Tibial artery (tissue), 4 donors: ENCODE data around the gene HLX.

ENCODE experiments used
- DNase-seq, 2 donors: peaks; one replicate each; pipeline ENCODE4 v3.0.0-alpha.2; 2019
- H3K27ac ChIP-seq, 2 donors: fragments of 200-600 bp; sonication (generic) in 1 of 2; 1 replicate in 1 of 2; 2 replicates in 1 of 2; pipeline ENCODE4 v1.5.1; 2018 to 2019; ENCODE audit warnings: mild to moderate bottlenecking in 1 of 2
- H3K27me3 ChIP-seq, 2 donors: fragments of 200-600 bp; sonication (generic) in 1 of 2; one replicate each; pipeline versions ENCODE4 v1.5.1 to v1.6.0; 2016 to 2019
- H3K36me3 ChIP-seq, 3 donors: fragments of 200-600 bp; sonication (generic) in 2 of 3; one replicate each; pipeline ENCODE4 v1.5.1; 2016 to 2019; ENCODE audit warnings: mild to moderate bottlenecking in 2 of 3
- H3K4me1 ChIP-seq, 4 donors: fragments of 200-600 bp; sonication (generic) in 2 of 4; 1 replicate in 3 of 4; 2 replicates in 1 of 4; pipeline ENCODE4 v1.5.1; 2016 to 2019
- H3K4me3 ChIP-seq, 2 donors: fragments of 200-600 bp; sonication (generic) in 1 of 2; 1 replicate in 1 of 2; 2 replicates in 1 of 2; pipeline ENCODE4 v1.5.1; 2018 to 2019; ENCODE audit warnings: mild to moderate bottlenecking in 2 of 2
- H3K9me3 ChIP-seq, 3 donors: fragments of 200-600 bp; sonication (generic) in 1 of 3; one replicate each; pipeline ENCODE4 v1.5.1; 2016 to 2019
- CTCF ChIP-seq, 2 experiments: fragments of 200-600 bp in 1 of 2; fragments of 450-650 bp in 1 of 2; IDR thresholded peaks; one replicate each; pipeline ENCODE4 v1.5.1; 2017 to 2019; ENCODE audit warnings: antibody characterized with exemption in 2 of 2, mild to moderate bottlenecking in 1 of 2, moderate library complexity in 1 of 2
- intact Hi-C: fragments of 100-400 bp; cut with DNase I; formaldehyde crosslinking; loops from one replicate; pipeline ENCODE4 v1.15.0; 2023; ENCODE audit warnings: low total_unique reads

HLX gene

GRCh38 chr1:220879076-220879508 lies at the start of gene HLX:
Gene HLX (plus strand): TSS chr1:220879443. CDS start chr1:220879858, 415 bp downstream.
- peak; percentile 94 to 95 for DNase-seq
- Histone ChIP-seq H3K9me3 (no peaks in the 10 kb centered on the region), H3K4me1 (peaks cover 0 to 32% (median 20%) of the 10 kb centered on the region in 4 donors), H3K27ac (peak within 1 kb of the TSS; percentile 95 to 96), H3K27me3 (no peaks in the 10 kb centered on the region), H3K4me3 (peak within 1 kb of the TSS; percentile 68 to 88), H3K36me3 (peaks cover 16 to 21% (median 20%) of the 10 kb centered on the region in 3 donors)
- TF ChIP-seq CTCF (IDR thresholded peaks at IDR 0.05) = peak in 1 of 2 experiments; percentile 11
- intact Hi-C loops = no loop called here

GRCh38 chr1:220833436-220833835 lies 45.8 kb upstream of the HLX start:
- Histone ChIP-seq H3K36me3 (no peaks in the 10 kb centered on the region), H3K9me3 (no peaks in the 10 kb centered on the region), H3K27ac (no peak overlapping the region), H3K27me3 (no peaks in the 10 kb centered on the region), H3K4me3 (no peak overlapping the region), H3K4me1 (peaks cover 0 to 24% (median 9%) of the 10 kb centered on the region in 4 donors)
- TF ChIP-seq CTCF (IDR thresholded peaks at IDR 0.05) = no peak
- intact Hi-C loops = no loop called here
- DNase-seq = no peak

- no peak for TF ChIP-seq CTCF (IDR thresholded peaks at IDR 0.05)
- Histone ChIP-seq H3K36me3 (no peaks in the 10 kb centered on the region), H3K4me3 (no peak overlapping the region), H3K27ac (no peak overlapping the region), H3K4me1 (peaks cover 0 to 15% (median 4%) of the 10 kb centered on the region in 4 donors), H3K27me3 (no peaks in the 10 kb centered on the region), H3K9me3 (no peaks in the 10 kb centered on the region)
- no peak for DNase-seq
- intact Hi-C loops = no loop called here
Measured at GRCh38 chr1:220834155-220834870, 44.9 kb upstream of the HLX start.

GRCh38 chr1:220838578-220838977 lies 40.7 kb upstream of the HLX start:
- intact Hi-C loops = no loop called here
- no peak for DNase-seq

GRCh38 chr1:220839474-220839873 lies 39.8 kb upstream of the HLX start:
- intact Hi-C loops = no loop called here

More at GRCh38 chr1:220838578-220838977, 40.7 kb upstream of the HLX start:
- Histone ChIP-seq H3K36me3 (no peaks in the 10 kb centered on the region), H3K27ac (no peak overlapping the region), H3K4me3 (no peak overlapping the region), H3K27me3 (no peaks in the 10 kb centered on the region), H3K4me1 (peaks cover 0 to 9% (median 0%) of the 10 kb centered on the region in 4 donors), H3K9me3 (no peaks in the 10 kb centered on the region)
- no peak for TF ChIP-seq CTCF (IDR thresholded peaks at IDR 0.05)

More at GRCh38 chr1:220839474-220839873, 39.8 kb upstream of the HLX start:
- H3K4me3 ChIP-seq = no peak overlapping the region
- no peaks in the 10 kb centered on the region for H3K9me3 ChIP-seq
- DNase-seq = no peak
- no peaks in the 10 kb centered on the region for H3K36me3 ChIP-seq
- no peak for TF ChIP-seq CTCF (IDR thresholded peaks at IDR 0.05)
- H3K27ac ChIP-seq = no peak overlapping the region
- no peaks in the 10 kb centered on the region for H3K27me3 ChIP-seq
- peaks cover 0 to 13% (median 0%) of the 10 kb centered on the region in 4 donors for H3K4me1 ChIP-seq
